Neutrophil (primary cell): ENCODE results near the gene PANK3.

Source experiments
- H3K27ac ChIP-seq: fragments of 200-600 bp; sonication (generic); 2 replicates; pipeline ENCODE4 v1.5.1; 2016; ENCODE audit warnings: mild to moderate bottlenecking, moderate library complexity
- H3K27me3 ChIP-seq: fragments of 200-600 bp; sonication (generic); 2 replicates; pipeline ENCODE4 v1.6.0; 2016; ENCODE audit warnings: mild to moderate bottlenecking
- H3K36me3 ChIP-seq: fragments of 200-600 bp; sonication (generic); 2 replicates; pipeline ENCODE4 v1.5.1; 2017
- H3K4me1 ChIP-seq, 2 experiments: fragments of 200-600 bp in 1 of 2; sonication (generic) in 1 of 2; 1 replicate in 1 of 2; 2 replicates in 1 of 2; pipeline versions ENCODE4 v1.5.1 to v1.6.1; 2013 to 2016; ENCODE audit warnings: low read depth in 1 of 2, low read length in 1 of 2, mild to moderate bottlenecking in 1 of 2, moderate library complexity in 1 of 2; ENCODE audit not compliant: control insufficient read depth in 1 of 2, insufficient read depth in 1 of 2
- H3K4me3 ChIP-seq, 2 experiments: fragments of 200-600 bp in 1 of 2; sonication (generic) in 1 of 2; 1 replicate in 1 of 2; 2 replicates in 1 of 2; pipeline ENCODE4 v1.5.1; 2013 to 2016; ENCODE audit warnings: low read depth in 1 of 2, low read length in 1 of 2, mild to moderate bottlenecking in 1 of 2, moderate library complexity in 1 of 2
- H3K9me3 ChIP-seq: fragments of 200-600 bp; sonication (generic); 2 replicates; pipeline ENCODE4 v1.5.1; 2016
- TF ChIP-seq, protein P1 (sequence below): fragments of 200-600 bp; sonication (generic); IDR thresholded peaks from 2 replicates; pipeline ENCODE4 v1.5.1; 2016; ENCODE audit warnings: antibody characterized with exemption

The PANK3 gene

DNA sequence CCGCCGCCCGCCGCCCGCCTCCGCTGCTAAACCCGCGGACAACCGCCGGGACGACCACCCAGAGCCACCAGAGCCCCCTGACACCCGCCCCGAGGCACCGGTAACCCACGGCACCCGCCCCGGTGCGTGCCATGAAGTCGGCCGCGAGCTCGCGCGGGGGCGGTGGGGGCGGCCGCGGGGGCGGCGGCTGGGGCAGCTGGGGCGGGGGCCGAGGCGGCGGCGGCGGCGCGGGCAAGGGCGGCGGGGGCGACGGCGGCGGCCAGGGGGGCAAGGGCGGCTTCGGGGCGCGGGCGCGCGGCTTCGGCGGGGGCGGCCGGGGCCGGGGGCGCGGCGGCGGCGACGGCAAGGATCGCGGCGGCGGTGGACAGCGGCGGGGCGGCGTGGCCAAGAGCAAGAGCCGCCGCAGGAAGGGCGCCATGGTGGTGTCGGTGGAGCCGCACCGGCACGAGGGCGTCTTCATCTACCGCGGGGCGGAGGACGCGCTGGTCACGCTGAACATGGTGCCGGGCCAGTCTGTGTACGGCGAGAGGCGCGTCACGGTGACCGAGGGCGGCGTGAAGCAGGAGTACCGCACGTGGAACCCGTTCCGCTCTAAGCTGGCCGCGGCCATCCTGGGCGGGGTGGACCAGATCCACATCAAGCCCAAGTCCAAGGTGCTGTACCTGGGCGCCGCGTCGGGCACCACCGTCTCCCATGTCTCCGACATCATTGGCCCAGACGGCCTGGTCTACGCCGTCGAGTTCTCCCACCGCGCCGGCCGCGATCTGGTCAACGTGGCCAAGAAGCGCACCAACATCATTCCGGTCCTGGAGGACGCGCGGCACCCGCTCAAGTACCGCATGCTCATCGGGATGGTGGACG lies 49.6 kb downstream of the PANK3 start:
- Histone ChIP-seq H3K4me1 (peaks cover 0 to 3% of the 10 kb centered on the region in 2 experiments), H3K27me3 (peaks cover 82% of the 10 kb centered on the region), H3K27ac (no peak overlapping the region), H3K4me3 (no peak overlapping the region), H3K9me3 (no peaks in the 10 kb centered on the region), H3K36me3 (no peaks in the 10 kb centered on the region)
- TF ChIP-seq, protein P1, sequence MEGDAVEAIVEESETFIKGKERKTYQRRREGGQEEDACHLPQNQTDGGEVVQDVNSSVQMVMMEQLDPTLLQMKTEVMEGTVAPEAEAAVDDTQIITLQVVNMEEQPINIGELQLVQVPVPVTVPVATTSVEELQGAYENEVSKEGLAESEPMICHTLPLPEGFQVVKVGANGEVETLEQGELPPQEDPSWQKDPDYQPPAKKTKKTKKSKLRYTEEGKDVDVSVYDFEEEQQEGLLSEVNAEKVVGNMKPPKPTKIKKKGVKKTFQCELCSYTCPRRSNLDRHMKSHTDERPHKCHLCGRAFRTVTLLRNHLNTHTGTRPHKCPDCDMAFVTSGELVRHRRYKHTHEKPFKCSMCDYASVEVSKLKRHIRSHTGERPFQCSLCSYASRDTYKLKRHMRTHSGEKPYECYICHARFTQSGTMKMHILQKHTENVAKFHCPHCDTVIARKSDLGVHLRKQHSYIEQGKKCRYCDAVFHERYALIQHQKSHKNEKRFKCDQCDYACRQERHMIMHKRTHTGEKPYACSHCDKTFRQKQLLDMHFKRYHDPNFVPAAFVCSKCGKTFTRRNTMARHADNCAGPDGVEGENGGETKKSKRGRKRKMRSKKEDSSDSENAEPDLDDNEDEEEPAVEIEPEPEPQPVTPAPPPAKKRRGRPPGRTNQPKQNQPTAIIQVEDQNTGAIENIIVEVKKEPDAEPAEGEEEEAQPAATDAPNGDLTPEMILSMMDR, result no peak

DNA sequence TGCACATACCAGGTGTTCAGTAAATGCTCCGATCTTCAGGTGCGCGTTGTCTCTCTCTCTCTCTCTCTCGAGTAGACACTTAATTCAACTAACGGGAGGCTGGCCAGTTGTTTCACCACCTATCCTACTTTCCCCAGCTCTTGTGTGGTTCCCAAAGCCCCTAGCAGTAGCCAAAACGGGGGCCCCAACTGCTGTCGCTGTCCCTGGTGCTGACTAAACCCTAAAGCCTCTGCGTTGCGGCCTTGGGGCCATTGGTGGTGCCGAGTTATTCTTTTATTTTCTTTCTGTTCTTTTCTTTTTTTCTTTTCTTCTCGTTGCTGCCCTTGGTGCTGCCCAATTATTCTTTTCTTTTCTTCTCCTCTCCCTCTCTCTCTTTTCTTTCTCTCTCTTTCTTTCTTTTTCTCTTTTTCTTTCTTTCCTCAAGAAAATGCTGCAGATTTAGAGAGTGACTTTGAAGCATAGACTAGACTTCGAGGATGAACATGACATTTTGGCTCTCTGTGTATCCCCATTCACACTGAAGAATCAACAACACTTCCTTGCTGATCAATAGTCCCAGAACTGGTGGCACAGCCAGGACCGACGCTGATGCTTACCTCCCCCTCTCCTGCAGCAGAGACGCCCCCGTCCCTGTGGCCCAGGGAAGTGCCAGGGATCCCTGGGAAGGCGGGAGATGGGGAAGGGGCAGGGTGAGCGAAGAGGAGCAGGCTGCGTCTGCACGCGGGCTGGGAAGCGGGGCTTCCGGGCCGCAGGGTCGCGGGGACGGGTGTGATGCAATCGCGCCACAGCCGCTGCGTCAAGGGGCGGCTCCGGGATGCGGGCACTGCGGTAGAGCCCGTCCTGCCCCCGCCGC lies 50.4 kb downstream of the PANK3 start, which contains the start of gene FBLL1:
Gene FBLL1 (plus strand): TSS at position 785 of the 853 bp plus-strand sequence. CDS start 200 bp downstream, outside the sequence.
- Histone ChIP-seq H3K4me3 (no peak within 1 kb of the TSS), H3K27ac (no peak within 1 kb of the TSS), H3K27me3 (peaks cover 79% of the 10 kb centered on the region), H3K4me1 (peaks cover 0 to 3% of the 10 kb centered on the region in 2 experiments), H3K36me3 (no peaks in the 10 kb centered on the region), H3K9me3 (no peaks in the 10 kb centered on the region)
- TF ChIP-seq, protein P1, result no peak

DNA sequence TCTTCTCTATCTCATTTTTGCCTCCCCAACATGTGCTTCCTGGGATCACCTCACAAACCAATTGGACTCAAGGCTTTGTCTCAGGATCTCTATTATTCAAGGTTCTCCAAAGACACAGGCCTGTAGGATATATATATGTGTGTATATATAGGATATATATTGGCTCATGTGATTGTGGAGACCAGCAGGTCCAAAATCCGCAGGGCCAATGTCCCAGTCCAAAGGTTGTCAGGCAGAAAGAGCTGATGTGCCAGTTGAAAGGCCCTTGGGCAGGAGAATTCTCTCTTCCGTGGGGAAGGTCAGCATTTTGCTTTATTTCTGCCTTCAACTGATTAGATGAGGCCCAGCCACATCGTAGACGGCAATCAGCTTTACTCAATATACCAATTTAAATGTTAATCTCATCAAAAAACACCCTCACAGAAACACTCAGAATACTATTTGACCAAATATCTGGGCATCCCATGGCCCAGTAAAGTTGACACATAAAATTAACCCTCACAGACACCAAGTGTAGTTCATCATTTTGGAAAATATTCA lies 51.3 kb downstream of the PANK3 start:
- Histone ChIP-seq H3K36me3 (no peaks in the 10 kb centered on the region), H3K9me3 (no peaks in the 10 kb centered on the region), H3K27me3 (peaks cover 71% of the 10 kb centered on the region), H3K4me1 (peaks cover 0 to 3% of the 10 kb centered on the region in 2 experiments), H3K27ac (no peak overlapping the region), H3K4me3 (no peak overlapping the region)
- TF ChIP-seq, protein P1, result no peak

DNA sequence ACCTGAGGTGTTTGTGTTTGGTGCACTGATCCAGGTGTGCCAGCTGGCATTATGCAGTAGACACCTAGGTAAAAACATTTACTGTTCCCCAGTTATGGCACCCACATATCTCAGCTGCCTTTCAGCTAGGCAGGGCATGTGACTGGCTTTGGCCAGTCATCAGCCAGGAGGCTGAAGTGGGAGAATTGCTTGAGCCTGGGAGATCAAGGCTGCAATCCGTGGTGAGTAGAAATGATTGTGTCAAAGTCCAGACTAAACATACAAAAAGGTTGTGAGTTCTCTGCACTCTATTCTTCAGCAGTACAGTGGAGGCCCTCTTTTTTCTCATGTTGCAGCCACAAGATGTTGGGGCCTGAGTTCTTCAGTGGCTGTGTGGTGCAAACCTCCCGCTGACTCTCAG lies 53.3 kb downstream of the PANK3 start:
- no peak overlapping the region for H3K27ac ChIP-seq
- no peak overlapping the region for H3K4me3 ChIP-seq
- no peaks in the 10 kb centered on the region for H3K36me3 ChIP-seq
- TF ChIP-seq, protein P1, result no peak
- peaks cover 0 to 3% of the 10 kb centered on the region in 2 experiments for H3K4me1 ChIP-seq
- H3K9me3 ChIP-seq, result no peaks in the 10 kb centered on the region
- peaks cover 52% of the 10 kb centered on the region for H3K27me3 ChIP-seq

DNA sequence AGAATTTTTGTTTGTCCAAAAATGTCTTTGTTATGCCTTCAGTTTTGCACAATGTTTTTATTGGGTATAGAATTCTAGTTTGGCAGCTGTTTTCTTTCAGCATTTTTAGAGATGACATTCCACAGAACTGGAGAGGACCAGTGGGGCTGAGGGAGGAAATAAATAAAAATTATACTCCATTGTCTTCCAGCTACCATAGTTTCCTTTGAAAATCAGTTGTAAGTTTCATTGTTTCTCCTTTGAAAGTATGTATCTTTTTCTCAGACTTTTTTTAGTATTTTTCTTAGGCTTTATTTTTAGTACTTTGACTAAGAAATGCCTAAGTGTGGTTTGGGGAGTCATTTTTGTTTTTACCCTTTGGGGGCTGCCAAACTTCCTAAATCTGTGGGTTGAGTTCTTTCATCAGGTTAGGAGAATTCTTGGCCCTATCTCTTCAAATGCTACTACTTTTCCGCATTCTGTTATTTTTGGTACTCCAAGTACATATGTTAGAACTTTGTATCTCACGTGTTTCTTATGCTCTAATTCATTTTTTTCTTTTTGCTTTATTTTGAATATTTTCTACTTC lies 65.2 kb downstream of the PANK3 start:
- H3K4me3 ChIP-seq, result no peak overlapping the region
- no peak overlapping the region for H3K27ac ChIP-seq
- TF ChIP-seq, protein P1, result no peak
- no peaks in the 10 kb centered on the region for H3K4me1 ChIP-seq
- no peaks in the 10 kb centered on the region for H3K9me3 ChIP-seq
- H3K27me3 ChIP-seq, result no peaks in the 10 kb centered on the region
- H3K36me3 ChIP-seq, result peaks cover 85% of the 10 kb centered on the region
